Endothelial cell of umbilical vein (primary cell): ENCODE results near the gene SEZ6L.

ENCODE experiments used
- CTCF ChIP-seq, 2 donors: IDR thresholded peaks; 1 replicate in 1 of 2; 2 replicates in 1 of 2; pipeline ENCODE4 v1.5.1; 2011; ENCODE audit warnings: low read length in 2 of 2, mild to moderate bottlenecking in 2 of 2, moderate library complexity in 2 of 2, control low read depth in 1 of 2, inconsistent platforms in 1 of 2, low read depth in 1 of 2; ENCODE audit not compliant: insufficient read depth in 1 of 2; ENCODE audit errors: extremely low read depth in 1 of 2
- POLR2A ChIP-seq: IDR thresholded peaks from 2 replicates; pipeline ENCODE4 v1.6.1; 2012; ENCODE audit warnings: low read depth, mild to moderate bottlenecking, control low read depth, low read length

GRCh38 chr22:26380072-26380830 is 211.0 kb downstream of the SEZ6L start:
- TF ChIP-seq CTCF (IDR thresholded peaks at IDR 0.05; ENCODE audit: extremely low read depth in 1 of 2, insufficient read depth in 1 of 2, low read depth in 1 of 2, low read length in 2 of 2) (no peak), POLR2A (no peak)
